ENCODE results near the gene ABCF3. TPM values are rescaled to one million over a fixed set of nuclear protein-coding genes. Genes with fewer than 3 reads are reported as not detected.
A peak's percentile ranks its signal among the peaks of the same experiment; 100 is the strongest.
"Not testable (repeated sequence)": the region's sequence is repeated elsewhere in the genome, so short reads cannot be mapped to it uniquely, and the experiment has no call there.

ABCF3 gene, protein sequence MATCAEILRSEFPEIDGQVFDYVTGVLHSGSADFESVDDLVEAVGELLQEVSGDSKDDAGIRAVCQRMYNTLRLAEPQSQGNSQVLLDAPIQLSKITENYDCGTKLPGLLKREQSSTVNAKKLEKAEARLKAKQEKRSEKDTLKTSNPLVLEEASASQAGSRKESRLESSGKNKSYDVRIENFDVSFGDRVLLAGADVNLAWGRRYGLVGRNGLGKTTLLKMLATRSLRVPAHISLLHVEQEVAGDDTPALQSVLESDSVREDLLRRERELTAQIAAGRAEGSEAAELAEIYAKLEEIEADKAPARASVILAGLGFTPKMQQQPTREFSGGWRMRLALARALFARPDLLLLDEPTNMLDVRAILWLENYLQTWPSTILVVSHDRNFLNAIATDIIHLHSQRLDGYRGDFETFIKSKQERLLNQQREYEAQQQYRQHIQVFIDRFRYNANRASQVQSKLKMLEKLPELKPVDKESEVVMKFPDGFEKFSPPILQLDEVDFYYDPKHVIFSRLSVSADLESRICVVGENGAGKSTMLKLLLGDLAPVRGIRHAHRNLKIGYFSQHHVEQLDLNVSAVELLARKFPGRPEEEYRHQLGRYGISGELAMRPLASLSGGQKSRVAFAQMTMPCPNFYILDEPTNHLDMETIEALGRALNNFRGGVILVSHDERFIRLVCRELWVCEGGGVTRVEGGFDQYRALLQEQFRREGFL
- total RNA-seq (ENCODE audit: insufficient read depth, low replicate concordance) = 45.3 TPM

DNA sequence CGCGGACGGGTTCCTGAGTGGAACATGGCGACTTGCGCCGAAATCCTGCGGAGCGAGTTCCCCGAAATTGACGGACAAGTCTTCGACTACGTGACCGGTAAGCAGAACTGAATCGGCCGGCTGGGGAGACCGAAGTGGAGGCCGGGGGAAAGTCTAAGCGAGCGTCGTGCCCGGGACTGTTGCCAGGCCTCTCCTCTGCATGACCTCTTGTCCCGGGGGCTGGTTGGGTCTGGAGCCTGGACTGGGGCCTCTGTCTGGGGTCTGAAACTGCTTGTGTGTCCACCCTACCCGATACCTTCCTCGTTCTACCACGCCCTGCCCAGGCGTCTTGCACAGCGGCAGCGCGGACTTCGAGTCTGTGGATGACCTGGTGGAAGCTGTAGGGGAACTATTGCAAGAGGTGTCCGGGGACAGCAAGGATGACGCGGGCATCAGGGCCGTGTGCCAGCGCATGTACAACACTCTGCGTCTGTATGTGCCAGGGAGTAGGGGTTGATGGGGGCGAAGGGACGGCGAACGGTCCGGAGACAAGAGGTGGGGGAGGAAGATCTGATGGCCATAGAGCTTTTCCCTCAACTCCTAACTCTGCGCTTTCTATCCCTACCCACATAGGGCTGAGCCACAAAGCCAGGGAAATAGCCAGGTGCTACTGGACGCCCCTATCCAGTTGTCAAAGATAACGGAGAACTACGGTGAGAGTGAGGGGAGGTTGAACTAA is at the start of gene ABCF3:
Gene ABCF3, plus strand, starts transcription at position 16 of the 718 bp plus-strand sequence. Its CDS starts 9 bp downstream, at position 25.
- no peak for DNase-seq (ENCODE audit: low spot score)

DNA sequence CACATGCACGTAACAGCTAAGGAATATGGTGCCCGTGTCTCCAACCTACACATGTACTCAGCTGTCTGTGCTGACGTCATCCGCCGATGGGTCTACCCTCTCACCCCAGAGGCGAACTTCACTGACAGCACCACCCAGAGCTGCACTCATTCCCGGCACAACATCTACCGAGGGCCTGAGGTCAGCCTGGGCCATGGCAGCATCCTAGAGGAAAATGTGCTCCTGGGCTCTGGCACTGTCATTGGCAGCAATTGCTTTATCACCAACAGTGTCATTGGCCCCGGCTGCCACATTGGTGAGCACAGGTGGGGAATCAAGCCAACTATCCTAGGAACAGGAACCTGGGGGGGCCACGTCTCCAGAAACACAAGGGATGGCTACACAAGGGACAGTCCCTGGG is 45.6 kb upstream of the ABCF3 start:
- no peak for DNase-seq (ENCODE audit: low spot score)

DNA sequence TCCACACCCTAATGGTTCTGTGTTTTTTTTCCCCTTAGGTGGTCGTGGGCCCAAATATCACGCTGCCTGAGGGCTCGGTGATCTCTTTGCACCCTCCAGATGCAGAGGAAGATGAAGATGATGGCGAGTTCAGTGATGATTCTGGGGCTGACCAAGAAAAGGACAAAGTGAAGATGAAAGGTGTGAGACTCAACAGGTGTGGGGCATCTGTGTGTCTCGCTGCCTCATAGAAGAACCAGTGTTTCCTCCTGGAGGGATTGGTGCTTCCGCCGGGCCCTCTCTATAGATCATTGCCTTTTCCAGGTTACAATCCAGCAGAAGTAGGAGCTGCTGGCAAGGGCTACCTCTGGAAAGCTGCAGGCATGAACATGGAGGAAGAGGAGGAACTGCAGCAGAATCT is 43.8 kb upstream of the ABCF3 start:
- no peak for DNase-seq (ENCODE audit: low spot score)

DNA sequence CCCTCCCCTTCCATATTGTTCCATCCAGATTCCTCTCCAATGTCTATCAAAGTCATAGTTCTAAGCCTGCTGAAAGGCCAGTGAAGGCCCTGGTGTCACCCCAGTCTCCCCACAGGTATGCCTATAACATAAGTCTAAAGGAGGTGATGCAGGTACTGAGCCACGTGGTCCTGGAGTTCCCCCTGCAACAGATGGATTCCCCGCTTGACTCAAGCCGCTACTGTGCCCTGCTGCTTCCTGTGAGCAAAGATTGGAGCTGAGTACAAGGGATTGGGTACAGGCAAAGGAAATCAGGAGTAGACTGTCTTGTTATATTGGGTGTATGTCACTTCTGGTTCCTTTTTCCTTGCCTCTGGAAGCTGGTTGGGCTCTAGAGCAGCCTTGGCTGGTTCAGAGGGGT is 42.7 kb upstream of the ABCF3 start:
- no peak for DNase-seq (ENCODE audit: low spot score)

DNA sequence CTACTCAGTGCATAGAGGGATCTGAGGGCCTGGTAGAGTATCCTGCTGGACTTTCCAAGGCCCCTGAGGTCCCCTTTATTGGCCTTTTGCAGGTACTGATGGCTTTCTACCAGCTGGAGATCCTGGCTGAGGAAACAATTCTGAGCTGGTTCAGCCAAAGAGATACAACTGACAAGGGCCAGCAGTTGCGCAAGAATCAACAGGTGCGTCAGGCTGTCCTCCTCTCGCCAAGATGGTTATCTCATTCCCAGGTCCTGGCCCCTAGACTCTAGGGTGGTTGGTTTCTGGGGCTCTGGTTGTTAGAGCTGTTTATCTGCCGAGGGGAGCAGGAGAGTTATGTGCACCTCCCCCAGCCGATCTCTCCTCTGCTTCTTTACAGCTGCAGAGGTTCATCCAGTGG is 41.5 kb upstream of the ABCF3 start:
- DNase-seq (ENCODE audit: low spot score) = no peak

DNA sequence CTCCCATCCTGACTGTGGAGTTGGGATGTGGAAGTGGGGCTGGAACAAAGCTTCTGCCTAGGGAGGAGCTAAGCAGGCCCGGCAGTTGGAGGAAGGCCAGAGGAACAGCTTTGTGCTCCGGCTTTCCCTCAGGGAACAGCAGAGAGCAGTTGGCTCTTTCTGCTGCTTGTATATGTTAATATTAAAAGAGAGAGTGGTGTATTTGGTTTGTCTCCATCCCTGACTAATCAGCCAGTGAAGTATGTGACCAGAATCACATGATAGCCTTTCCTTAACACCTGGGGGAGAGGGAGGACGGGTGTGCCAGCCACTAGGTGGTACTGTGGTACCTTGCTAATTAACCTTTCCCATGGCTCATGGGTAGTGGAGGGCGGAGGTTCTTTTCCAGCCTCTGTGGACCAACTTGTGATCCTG is 40.9 kb upstream of the ABCF3 start:
- DNase-seq (ENCODE audit: low spot score) = peak; percentile 71

DNA sequence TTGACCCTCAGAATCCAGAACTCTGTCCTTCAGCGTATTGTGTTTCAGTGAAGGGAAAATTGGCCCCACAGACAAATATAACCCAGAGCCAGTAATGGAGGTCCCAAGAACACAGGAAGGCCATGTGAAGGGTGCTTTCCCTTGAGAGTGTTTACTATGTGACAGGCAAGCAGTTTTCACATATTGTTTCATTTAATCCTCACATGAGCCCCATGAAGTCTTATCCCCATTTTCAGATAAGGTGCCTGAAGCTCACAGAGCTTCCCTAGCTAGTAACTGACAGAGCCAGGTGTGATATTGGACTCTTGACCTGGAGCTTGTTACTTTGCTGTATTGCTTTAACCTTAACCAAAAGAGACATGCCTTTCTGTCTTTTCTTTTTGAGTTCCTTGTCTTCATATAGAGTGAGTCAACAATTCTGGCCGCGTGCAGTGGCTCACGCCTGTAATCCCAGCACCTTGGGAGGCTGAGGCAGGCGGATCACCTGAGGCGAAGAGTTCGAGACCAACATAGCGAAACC is 40.2 kb upstream of the ABCF3 start:
- no peak for DNase-seq (ENCODE audit: low spot score)

DNA sequence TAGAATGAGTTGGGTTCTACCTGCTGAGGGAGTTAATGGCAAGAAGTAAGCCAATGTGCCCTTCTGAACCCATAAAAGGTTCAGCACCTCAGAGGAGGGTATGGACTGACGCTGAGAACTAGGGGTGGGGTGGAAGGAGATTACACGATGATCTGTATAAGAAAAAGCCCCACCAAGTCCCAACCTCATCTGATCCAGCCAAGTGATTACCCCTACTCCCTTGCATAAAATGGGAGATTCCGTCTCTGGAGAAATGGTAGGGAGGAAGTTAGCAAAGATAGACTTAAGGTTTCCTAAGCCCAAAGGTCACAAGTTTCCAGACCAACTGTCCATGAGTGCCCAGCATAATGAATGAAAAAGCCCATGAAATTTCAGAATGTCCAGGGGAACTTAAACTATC is 37.9 kb upstream of the ABCF3 start:
- DNase-seq (ENCODE audit: low spot score) = no peak

DNA sequence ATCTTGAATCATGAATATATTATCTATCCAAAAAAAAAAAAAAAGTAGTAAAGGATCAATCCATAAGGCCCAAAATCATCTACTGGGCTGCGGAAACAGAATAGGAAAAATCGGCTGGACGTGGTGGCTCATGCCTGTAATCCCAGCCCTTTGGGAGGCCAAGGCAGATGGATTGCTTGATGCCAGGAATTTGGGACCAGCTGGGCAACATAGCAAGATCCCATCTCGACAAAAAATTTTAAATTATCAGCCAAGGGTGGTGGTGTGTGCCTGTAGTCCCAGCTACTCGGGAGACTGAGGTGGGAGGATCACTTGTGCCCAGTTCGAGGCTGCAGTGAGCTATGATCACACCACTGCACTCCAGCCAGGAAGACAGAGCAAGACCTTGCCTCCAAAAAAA is 36.9 kb upstream of the ABCF3 start:
- DNase-seq (ENCODE audit: low spot score) = no peak

DNA sequence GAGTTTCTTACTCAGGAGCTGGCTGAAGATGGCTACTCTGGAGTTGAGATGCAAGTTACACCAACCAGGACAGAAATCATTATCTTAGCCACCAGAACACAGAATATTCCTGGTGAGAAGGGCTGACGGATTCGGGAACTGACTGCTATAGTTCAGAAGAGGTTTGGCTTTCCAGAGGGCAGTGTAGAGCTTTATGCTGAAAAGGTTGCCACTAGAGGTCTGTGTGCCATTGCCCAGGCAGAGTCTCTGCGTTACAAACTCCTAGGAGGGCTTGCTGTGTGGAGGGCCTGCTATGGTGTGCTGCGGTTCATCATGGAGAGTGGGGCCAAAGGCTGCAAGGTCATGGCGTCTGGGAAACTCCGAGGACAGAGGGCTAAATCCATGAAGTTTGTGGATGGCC is 36.2 kb upstream of the ABCF3 start:
- DNase-seq (ENCODE audit: low spot score) = not testable (repeated sequence)

DNA sequence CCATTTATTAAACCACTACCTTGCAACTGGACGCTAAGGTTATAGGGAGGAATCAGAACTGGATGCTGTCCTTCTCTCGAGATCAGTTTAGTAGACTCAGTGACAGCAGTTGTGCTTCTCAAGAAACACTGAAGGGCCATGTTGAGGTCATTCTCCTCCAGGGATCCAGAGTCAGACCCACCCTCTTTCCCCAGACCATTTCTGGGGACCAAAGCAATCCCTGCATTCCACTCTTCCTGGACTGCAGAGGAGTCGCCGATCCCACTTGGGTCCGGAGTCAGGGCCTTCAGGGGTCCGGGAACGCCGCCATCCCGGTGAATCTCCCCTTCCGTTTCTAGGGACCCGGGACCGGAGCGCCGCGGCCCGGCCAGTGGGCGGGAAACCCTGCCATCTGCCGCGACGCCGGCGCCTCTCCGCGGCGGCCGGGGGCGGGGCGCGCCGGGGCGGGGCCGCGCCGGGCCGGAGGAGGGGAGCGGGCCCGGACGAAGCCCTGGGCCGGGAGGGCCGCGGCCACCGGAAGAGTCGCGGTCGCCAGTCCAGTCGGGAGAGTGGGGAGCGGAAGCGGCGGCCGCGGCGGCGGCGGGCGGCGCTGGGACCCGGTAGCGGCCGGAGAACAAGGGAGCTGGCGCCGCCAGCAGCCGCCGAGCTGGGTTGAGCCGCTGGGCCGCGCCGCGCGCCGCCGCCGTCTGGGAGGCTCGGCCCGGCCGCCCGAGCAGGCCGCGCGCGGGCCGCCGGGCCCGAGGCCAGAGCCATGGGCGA is 30.9 kb upstream of the ABCF3 start, which contains the start of gene DVL3:
Gene DVL3, plus strand, starts transcription at position 493 of the 759 bp plus-strand sequence. Its CDS starts 259 bp downstream, at position 752.
- peak; percentile 70 for DNase-seq (ENCODE audit: low spot score)

DNA sequence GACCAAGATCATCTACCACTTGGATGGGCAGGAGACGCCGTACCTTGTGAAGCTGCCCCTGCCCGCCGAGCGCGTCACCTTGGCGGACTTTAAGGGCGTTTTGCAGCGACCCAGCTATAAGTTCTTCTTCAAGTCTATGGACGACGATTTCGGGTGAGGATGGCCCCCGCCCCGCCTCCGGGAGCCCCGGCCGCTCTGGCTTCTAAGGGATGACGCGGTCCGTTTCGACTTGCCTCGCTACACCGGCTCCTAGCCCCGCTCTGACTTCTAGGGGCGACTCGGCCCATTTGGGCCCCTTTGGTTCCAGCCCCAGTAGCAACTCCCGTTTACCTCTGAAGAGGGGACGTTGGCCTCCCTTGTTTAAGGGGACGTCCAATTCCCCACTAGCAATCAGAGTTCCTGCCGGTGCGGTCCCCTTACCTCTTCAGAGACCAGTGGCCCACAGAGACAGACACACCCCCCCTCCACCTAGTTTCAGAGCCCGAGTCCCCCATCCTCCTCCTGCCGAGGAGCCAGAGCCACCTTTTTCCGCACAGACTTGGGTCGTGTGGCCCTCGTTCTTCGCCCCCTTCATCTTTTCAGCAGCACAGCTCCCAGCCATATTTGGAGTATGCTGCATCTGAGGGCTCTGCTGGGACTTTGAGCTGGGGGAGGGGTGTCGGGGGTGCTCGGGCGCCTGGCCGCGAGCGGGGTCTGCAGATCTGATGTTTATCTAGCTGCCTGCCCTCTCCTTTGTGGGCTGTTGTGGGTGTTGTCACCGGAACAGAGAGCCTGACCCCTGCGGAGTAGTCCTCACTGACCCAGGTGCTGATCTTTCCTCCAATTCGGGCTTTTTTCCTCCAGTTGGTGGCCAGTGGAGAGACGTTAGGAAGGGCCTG is 30.1 kb upstream of the ABCF3 start:
- no peak for DNase-seq (ENCODE audit: low spot score)

DNA sequence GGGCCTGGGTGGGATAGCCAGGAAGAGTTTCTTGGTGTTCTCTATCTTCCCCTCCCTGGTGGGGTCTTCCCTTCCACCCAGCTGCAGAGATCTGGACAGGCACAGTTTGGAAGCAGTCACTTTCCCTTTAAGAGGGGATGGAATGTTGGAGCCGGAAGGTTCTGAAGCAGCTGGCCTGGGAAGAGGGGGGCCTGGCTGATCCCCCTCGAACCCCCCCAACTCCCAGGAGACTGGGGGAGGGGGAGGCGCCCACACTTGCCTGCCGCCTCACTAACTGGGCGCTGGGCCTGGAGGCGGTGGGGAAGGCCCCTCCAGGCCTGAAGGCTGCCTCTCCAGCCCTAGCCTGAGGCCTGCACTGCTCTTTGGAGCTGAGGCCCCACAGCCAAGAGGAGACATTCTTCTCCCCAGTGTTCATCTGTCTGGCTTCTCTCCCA is 29.5 kb upstream of the ABCF3 start:
- DNase-seq (ENCODE audit: low spot score) = peak; percentile 85

DNA sequence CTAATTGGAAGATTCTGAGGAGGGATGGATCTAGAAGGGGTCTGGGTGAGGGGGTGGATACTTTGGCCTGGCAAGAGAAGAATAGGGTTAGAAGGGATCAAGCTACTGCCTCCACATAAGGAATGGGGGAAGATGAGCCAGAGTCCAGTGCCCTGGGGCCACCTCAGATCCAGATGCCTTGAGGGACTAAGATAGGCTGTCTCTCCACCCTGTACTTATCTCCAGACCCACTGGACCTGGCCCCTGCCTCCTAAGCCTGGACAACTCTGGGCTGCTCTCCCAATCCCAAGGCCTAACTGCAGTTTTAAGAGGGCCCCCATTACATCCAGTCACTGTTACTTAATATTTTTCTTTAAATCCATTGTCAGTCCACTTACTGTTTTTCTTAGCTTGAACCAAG is 28.8 kb upstream of the ABCF3 start:
- peak; percentile 86 for DNase-seq (ENCODE audit: low spot score)

DNA sequence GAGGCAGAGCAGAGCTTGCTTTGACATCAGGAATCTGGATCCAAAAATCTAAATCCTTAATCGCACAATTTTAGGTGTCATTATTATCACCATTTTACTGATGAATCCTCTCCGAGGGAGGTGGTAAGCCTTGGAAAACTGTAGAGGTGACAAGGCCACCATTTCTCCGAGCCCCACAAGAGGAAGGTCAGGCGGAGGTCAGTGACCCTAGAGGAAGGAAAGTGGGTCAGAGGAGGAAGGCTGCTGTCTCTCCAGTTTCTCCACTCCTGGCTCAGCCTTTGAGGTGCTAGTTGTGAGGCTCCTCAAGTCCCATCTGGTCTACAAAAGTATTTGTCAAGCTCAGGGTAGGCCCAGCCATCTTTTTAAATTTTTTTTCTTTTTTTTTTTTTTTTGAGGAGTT is 27.6 kb upstream of the ABCF3 start:
- DNase-seq (ENCODE audit: low spot score) = no peak

DNA sequence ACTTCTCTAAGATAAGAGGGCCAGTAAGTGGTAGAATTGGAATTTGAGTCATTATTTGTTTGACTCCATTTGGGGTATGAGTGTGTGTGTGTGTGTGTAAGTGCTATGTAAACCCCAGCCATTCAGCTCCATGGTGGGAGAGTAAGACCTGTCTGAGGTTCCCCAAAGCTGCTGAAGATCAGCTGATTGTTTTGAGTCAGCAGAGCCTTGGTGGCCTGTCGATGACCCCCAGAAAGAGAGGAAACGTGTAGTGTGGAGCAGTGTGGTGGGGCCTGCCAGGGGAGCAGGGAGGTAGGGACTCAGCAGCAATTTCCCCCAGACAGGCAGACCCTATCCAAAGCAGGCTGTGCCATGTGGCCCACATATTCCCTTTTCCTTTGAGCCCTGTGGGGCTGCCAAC is 25.5 kb upstream of the ABCF3 start:
- DNase-seq (ENCODE audit: low spot score) = no peak

DNA sequence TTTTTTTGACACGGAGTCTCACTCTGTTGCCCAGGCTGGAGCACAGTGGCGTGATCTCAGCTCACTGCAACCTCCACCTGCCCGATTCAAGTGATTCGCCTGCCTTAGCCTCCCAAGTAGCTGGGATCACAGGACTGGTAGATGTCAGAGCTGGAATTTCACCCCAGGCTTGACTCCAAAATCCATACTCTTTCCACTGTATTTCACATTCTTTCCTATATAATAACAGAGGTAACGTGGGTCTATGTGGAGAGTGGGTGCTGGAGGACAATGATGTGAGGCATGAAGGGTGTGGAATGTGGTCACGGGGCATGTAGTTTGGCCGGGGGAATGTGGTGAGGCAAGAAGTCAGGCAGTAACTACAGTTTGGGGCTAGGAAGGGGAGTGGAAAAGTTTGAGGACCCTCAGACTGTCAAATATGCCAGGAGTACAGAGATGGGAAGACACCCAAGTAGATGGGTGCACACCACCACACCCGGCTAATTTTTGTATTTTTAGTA is 23.4 kb upstream of the ABCF3 start:
- DNase-seq (ENCODE audit: low spot score) = not testable (repeated sequence)

DNA sequence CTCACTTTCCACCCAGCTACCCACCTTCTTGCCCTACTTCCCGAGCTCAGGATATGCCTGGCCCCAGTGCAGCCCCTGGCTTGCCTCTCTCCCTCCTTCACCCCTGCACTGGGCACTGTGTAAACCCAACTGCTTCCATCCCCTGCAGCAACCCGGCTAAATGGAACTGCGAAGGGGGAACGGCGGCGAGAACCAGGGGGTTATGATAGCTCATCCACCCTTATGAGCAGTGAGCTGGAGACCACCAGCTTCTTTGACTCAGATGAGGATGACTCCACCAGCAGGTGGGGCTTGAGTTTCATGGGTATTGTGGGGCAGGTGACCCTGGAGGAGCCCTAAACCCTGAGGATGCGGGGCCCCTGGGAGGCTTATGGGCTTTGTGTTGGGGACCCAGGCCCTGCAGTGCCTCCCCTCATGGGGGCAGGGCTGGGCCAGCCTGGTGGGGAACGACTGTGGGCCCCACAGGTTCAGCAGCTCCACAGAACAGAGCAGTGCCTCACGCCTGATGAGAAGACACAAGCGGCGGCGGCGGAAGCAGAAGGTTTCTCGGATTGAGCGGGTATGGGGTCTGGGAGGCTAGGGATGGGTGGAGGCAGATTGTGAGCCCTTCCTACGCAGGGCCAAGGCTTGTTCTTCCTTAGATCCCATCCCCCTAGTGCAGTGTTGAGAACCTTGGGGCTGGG is 21.2 kb upstream of the ABCF3 start:
- DNase-seq (ENCODE audit: low spot score) = no peak

DNA sequence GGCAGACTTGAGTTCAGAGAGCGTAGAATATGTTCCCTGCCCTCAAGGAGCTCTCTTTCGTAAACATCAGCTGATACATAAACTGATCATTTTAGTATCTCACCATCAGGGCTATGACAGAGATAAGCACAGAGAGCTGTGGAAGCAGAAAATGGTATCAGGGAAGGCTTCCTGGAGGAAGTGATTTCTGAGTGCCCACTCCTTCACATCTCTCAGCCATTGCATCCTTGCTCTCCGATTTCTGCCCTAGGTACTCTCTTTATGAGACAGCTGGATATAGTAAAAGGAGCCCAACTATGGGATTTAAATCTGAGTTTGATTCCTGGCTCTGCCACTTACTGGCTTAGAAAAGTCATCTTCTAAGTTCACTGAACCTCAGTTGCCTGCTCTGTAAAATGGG is 20.5 kb upstream of the ABCF3 start:
- DNase-seq (ENCODE audit: low spot score) = no peak

All from umbilical cord (tissue), 2 donors.